GM06990 (cell line): ENCODE data around the gene PRPSAP1.

Experiments
- DNase-seq: peaks from one replicate; pipeline ENCODE4 v3.0.0-alpha.2; 2011; ENCODE audit not compliant: insufficient read length; ENCODE audit errors: extremely low read depth
- H3K27me3 ChIP-seq: replicated peaks from 2 replicates; pipeline ENCODE4 v1.6.0; 2011; ENCODE audit warnings: low read length; ENCODE audit not compliant: control insufficient read depth, insufficient read depth
- H3K36me3 ChIP-seq: 2 replicates; pipeline ENCODE4 v1.5.1; 2011; ENCODE audit warnings: low read length; ENCODE audit not compliant: control insufficient read depth, insufficient read depth
- H3K4me3 ChIP-seq: replicated peaks from 2 replicates; pipeline ENCODE4 v1.5.1; 2011; ENCODE audit warnings: low read depth, mild to moderate bottlenecking, control low read depth, low read length
- CTCF ChIP-seq: IDR thresholded peaks from 2 replicates; pipeline ENCODE4 v1.5.1; 2011; ENCODE audit warnings: low read length, control low read depth, mild to moderate bottlenecking, inconsistent platforms; ENCODE audit not compliant: insufficient read depth, poor library complexity, severe bottlenecking

Gene PRPSAP1

GRCh38 chr17:76331083-76331482 is 22.6 kb downstream of the PRPSAP1 start:
- no peak for TF ChIP-seq CTCF
- Histone ChIP-seq H3K4me3 (no peak overlapping the region), H3K27me3 (no peaks in the 10 kb centered on the region), H3K36me3 (peaks cover 1% of the 10 kb centered on the region)
- no peak for DNase-seq

GRCh38 chr17:76329664-76330063 is 24.1 kb downstream of the PRPSAP1 start:
- no peak for DNase-seq
- TF ChIP-seq CTCF = no peak
- Histone ChIP-seq H3K4me3 (no peak overlapping the region), H3K36me3 (peaks cover 1% of the 10 kb centered on the region), H3K27me3 (no peaks in the 10 kb centered on the region)

- Histone ChIP-seq H3K27me3 (no peaks in the 10 kb centered on the region), H3K36me3 (peaks cover 1% of the 10 kb centered on the region), H3K4me3 (no peak overlapping the region)
- no peak for TF ChIP-seq CTCF
- no peak for DNase-seq
Observed at GRCh38 chr17:76327696-76328095, 26.0 kb downstream of the PRPSAP1 start.

GRCh38 chr17:76326306-76326705 is 27.4 kb downstream of the PRPSAP1 start:
- Histone ChIP-seq H3K36me3 (no peaks in the 10 kb centered on the region; the same call in none of the 2 replicates), H3K27me3 (no peaks in the 10 kb centered on the region), H3K4me3 (no peak overlapping the region)
- DNase-seq = no peak
- no peak for TF ChIP-seq CTCF

GRCh38 chr17:76318586-76318985 is 35.1 kb downstream of the PRPSAP1 start:
- TF ChIP-seq CTCF = no peak
- Histone ChIP-seq H3K4me3 (no peak overlapping the region), H3K36me3 (0 out of 2 replicates have a peak, but pooled peaks cover 1% of the 10 kb centered on the region), H3K27me3 (no peaks in the 10 kb centered on the region)
- no peak for DNase-seq

- Histone ChIP-seq H3K4me3 (no peak overlapping the region), H3K27me3 (no peaks in the 10 kb centered on the region), H3K36me3 (peaks cover 6% of the 10 kb centered on the region; the same call in 1 of the 2 replicates)
- no peak for DNase-seq
- no peak for TF ChIP-seq CTCF
Observed at GRCh38 chr17:76317535-76317934, 36.2 kb downstream of the PRPSAP1 start.
